ENCODE measurements around the gene SLMAP.
A peak's percentile ranks its signal among the peaks of the same experiment; 100 is the strongest.

The SLMAP gene

DNA sequence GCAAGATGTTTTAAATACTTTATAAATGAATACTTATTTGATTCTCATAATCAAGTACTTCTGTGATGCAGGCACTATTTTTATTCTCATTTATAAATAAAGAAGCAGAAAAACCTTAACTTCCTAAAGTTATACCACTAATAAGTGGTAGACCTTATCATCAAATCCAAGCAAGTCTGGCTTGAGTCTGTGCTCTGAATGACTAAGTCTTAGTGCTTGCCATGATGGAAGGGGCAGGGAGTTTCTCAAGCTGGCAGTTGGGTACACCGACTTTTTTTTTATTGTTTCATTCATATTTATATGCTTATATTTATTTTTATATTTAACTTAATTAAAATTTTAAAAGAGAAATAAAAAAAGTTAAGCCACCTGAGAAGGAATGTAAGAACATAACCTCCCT lies 23.6 kb downstream of the SLMAP start:
- TF ChIP-seq, protein P1, sequence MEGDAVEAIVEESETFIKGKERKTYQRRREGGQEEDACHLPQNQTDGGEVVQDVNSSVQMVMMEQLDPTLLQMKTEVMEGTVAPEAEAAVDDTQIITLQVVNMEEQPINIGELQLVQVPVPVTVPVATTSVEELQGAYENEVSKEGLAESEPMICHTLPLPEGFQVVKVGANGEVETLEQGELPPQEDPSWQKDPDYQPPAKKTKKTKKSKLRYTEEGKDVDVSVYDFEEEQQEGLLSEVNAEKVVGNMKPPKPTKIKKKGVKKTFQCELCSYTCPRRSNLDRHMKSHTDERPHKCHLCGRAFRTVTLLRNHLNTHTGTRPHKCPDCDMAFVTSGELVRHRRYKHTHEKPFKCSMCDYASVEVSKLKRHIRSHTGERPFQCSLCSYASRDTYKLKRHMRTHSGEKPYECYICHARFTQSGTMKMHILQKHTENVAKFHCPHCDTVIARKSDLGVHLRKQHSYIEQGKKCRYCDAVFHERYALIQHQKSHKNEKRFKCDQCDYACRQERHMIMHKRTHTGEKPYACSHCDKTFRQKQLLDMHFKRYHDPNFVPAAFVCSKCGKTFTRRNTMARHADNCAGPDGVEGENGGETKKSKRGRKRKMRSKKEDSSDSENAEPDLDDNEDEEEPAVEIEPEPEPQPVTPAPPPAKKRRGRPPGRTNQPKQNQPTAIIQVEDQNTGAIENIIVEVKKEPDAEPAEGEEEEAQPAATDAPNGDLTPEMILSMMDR (IDR thresholded peaks at IDR 0.05; ENCODE audit: insufficient read depth, low read length): no peak
- TF ChIP-seq GABPA (IDR thresholded peaks at IDR 0.05; ENCODE audit: low read depth) (no peak), SPI1 (IDR thresholded peaks at IDR 0.05; ENCODE audit: borderline replicate concordance, low read depth) (no peak), POLR2AphosphoS5 (IDR thresholded peaks at IDR 0.05; ENCODE audit: low read depth) (no peak)
- TF ChIP-seq, protein P2, sequence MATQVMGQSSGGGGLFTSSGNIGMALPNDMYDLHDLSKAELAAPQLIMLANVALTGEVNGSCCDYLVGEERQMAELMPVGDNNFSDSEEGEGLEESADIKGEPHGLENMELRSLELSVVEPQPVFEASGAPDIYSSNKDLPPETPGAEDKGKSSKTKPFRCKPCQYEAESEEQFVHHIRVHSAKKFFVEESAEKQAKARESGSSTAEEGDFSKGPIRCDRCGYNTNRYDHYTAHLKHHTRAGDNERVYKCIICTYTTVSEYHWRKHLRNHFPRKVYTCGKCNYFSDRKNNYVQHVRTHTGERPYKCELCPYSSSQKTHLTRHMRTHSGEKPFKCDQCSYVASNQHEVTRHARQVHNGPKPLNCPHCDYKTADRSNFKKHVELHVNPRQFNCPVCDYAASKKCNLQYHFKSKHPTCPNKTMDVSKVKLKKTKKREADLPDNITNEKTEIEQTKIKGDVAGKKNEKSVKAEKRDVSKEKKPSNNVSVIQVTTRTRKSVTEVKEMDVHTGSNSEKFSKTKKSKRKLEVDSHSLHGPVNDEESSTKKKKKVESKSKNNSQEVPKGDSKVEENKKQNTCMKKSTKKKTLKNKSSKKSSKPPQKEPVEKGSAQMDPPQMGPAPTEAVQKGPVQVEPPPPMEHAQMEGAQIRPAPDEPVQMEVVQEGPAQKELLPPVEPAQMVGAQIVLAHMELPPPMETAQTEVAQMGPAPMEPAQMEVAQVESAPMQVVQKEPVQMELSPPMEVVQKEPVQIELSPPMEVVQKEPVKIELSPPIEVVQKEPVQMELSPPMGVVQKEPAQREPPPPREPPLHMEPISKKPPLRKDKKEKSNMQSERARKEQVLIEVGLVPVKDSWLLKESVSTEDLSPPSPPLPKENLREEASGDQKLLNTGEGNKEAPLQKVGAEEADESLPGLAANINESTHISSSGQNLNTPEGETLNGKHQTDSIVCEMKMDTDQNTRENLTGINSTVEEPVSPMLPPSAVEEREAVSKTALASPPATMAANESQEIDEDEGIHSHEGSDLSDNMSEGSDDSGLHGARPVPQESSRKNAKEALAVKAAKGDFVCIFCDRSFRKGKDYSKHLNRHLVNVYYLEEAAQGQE (IDR thresholded peaks at IDR 0.05; ENCODE audit: insufficient replicate concordance, low read depth): no peak
- Histone ChIP-seq H3K27me3 (ENCODE audit: insufficient read depth, poor library complexity, severe bottlenecking) (no peaks in the 10 kb centered on the region), H3K4me3 (replicated peaks; ENCODE audit: insufficient read depth, low read length) (no peak overlapping the region)

DNA sequence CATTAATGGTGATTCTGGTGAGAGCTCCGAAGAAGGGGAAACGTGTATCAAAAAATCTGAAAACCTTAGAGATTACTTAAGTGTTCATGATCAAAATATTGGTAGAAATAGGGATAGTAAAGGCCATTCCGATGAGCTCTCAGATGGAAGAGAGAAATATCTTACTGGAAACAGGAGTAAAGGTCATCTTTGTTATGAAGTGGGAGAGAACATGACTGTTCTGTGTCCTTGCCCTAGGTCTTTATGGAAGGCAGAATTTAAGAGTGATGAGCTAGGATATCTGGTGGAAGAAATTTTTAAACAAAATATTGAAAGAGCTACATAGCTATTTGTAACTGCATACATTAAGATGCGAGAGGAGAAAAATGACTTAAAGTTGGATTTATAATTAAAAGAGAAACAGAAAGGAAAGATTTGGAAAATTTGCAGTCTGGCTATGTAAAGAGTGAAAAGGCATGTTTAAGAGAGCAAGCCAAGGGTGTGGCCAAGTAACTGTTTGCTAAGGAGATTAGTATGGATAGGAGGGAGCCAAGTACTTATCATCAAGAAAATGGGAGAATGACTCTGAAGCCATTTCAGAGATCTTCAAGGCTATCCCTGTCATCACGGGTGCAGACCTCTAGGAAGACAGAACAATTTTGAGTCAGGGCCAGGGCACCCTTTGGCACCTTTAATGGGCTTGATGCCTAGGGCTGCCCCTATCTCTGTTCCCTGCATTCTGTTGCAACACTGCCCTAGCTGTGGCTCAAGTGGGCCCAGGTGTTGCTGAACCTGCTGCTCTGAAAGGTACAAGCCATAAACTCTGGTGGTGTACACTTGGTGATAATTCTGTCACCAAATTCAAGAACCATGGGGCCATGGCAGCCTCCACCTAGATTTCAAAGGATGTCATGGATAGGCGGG lies 27.3 kb downstream of the SLMAP start:
- Histone ChIP-seq H3K27me3 (ENCODE audit: insufficient read depth, poor library complexity, severe bottlenecking) (no peaks in the 10 kb centered on the region), H3K27ac (replicated peaks) (no peak overlapping the region), H3K4me3 (replicated peaks; ENCODE audit: insufficient read depth, low read length) (no peak overlapping the region)
- no peak for DNase-seq (ENCODE audit: low read depth in 1 of 2, low spot score in 1 of 2)
- TF ChIP-seq, protein P1 (IDR thresholded peaks at IDR 0.05; ENCODE audit: insufficient read depth, low read length): no peak
- no peak for TF ChIP-seq POLR2AphosphoS5 (IDR thresholded peaks at IDR 0.05; ENCODE audit: low read depth)
- TF ChIP-seq GABPA (IDR thresholded peaks at IDR 0.05; ENCODE audit: low read depth): no peak
- TF ChIP-seq, protein P2 (IDR thresholded peaks at IDR 0.05; ENCODE audit: insufficient replicate concordance, low read depth): no peak
- no peak for TF ChIP-seq SPI1 (IDR thresholded peaks at IDR 0.05; ENCODE audit: borderline replicate concordance, low read depth)

More for the DNA sequence above, 23.6 kb downstream of the SLMAP start:
- no peak for DNase-seq (ENCODE audit: low read depth in 1 of 2, low spot score in 1 of 2)
- no peak overlapping the region for H3K27ac ChIP-seq (replicated peaks)

DNA sequence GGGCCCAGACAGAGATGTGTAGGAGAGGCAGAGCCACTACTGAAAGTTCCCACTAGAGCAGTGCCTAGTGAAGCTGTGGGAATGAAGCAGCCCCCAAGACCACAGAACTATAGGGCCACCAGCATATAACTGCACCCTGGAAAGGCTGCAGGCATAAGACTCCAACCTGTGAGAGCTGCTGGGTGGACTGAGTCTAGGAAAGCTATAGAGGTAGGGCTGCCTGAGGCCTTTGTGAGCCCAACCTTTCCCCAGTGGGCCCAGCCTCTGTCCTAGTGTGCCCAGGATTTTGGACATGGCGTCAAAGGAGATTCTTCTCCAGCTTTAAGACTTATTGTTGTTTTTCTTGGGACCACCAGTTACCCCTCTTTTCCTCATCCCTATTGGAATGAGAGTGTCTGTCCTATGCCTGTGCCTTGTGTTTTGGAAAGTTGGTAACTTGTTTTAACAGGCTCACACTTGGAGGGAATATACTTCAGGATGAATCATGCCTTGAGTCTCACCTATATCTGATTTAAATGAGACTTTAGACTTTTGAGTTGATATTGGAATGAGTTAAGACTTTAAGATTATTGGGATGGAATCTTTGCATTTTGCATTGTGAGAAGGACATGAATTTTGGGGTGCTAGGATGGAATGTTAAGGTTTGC lies 28.1 kb downstream of the SLMAP start:
- TF ChIP-seq SPI1 (IDR thresholded peaks at IDR 0.05; ENCODE audit: borderline replicate concordance, low read depth) (no peak), GABPA (IDR thresholded peaks at IDR 0.05; ENCODE audit: low read depth) (no peak), POLR2AphosphoS5 (IDR thresholded peaks at IDR 0.05; ENCODE audit: low read depth) (no peak)
- TF ChIP-seq, protein P2 (IDR thresholded peaks at IDR 0.05; ENCODE audit: insufficient replicate concordance, low read depth): no peak
- TF ChIP-seq, protein P1 (IDR thresholded peaks at IDR 0.05; ENCODE audit: insufficient read depth, low read length): no peak
- no peak overlapping the region for H3K4me3 ChIP-seq (replicated peaks; ENCODE audit: insufficient read depth, low read length)
- DNase-seq (ENCODE audit: low read depth in 1 of 2, low spot score in 1 of 2): no peak
- H3K27ac ChIP-seq (replicated peaks): peak overlapping the region; percentile 54
- H3K27me3 ChIP-seq (ENCODE audit: insufficient read depth, poor library complexity, severe bottlenecking): no peaks in the 10 kb centered on the region

Measured in HL-60 (cell line).